ENCODE measurements around the gene LCT.

LCT gene

DNA sequence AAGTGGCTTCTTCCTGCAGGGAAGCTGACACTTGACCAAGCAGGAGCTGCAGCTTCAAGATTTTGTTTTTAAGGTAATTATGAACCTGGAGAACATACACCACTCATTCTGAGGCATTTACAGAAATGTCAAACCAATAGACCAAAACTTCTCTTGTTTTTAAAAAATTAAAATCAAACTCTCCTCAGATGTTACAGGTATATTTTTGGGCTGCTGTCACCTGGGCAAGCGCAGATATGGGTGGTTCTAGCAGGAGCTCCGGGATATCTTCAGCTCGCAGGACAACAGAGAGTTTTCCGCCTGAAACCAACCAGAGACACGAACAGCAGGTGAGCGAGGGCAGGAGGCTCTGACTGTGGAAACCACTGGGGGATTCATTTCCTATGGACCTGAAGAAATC, 4.1 kb downstream of the LCT start:
- in situ Hi-C loops (cut with MboI; ENCODE audit: low sequenced_read_pairs), result no loop called here

DNA sequence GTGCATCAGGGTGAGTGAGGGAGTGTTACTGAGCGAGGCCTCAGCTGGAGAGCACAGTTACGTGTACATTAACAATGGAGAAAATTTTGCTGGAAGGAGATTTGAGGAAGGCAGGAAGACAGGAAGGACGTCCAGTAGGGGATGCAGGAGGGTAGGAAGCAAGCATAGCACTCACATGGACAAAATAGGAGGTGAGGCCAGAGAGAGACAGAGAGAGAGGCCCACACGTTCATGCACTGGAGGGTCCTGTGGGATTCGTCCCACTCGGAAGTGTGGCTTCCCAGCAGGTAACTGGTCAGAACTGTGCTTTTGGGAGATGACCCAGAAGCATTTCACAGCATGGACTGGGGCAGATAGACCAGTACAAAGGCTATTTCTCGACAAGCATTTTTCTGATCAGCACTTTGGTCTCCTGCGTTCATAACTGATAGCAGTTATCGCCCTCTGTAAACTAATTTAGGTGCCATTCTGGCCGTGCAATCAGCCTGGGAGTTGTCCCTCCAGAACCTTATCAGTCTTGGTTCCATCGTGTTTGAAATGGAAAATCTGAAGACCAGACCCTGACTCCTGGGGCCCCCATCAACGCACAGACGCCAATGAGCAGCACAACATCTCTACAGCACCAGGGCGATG, 5.7 kb downstream of the LCT start:
- in situ Hi-C loops (cut with MboI; ENCODE audit: low sequenced_read_pairs), result no loop called here

DNA sequence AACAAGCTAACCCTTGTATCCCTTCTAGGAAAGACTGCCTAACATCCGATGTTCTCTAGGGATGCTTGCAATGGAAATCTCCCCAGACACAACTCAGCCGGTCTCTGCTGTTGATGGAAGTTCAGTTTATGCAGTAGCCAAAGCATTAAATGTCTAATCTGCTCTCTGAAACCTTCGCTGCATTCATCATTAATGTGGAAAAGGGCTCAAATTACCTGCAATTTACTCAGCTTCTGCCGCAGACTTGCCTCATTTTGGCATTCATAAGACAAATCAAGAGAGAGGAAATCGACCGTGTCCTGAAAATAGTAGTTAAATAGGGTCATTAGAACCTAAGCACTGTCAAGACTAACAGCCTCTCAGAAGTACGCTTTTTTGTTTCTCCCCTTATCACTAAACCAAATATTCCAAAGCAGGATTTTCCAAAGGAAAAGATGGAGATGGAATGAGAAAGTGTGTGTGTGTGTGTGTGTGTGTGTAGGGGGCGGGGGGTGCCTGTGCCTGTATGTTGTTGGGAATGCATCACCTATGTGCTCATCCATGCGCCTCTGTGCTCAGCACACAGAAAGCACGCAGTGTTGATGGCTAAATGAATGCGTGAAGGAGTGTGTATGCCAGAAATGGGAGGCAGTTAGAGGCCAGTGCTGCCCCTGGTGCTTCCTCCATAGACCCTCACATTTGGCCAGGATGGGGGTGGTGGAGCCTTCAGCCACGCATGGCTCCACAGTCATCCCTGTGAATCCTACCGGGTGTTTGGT, 7.4 kb downstream of the LCT start:
- in situ Hi-C loops (cut with MboI; ENCODE audit: low sequenced_read_pairs), result no loop called here

DNA sequence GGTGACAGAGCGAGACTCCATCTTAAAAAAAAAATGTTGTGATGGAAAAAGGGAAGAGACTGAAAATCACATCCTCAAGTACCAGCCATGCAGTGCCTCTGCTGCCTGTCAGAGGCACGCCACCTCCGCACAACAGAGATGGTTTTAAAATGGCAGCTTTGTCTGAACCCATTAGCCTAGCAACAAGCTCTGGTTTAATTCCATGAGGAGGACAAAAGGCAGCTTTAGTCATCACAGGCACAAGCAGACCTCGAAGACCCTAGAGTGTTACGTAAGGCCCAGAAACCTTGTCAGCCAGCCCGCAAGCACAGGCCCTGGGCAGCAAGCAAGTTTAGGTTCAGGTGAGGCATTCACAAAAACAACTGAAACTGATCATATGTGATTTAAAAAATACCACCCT, 10.4 kb downstream of the LCT start:
- in situ Hi-C loops (cut with MboI; ENCODE audit: low sequenced_read_pairs), result no loop called here

DNA sequence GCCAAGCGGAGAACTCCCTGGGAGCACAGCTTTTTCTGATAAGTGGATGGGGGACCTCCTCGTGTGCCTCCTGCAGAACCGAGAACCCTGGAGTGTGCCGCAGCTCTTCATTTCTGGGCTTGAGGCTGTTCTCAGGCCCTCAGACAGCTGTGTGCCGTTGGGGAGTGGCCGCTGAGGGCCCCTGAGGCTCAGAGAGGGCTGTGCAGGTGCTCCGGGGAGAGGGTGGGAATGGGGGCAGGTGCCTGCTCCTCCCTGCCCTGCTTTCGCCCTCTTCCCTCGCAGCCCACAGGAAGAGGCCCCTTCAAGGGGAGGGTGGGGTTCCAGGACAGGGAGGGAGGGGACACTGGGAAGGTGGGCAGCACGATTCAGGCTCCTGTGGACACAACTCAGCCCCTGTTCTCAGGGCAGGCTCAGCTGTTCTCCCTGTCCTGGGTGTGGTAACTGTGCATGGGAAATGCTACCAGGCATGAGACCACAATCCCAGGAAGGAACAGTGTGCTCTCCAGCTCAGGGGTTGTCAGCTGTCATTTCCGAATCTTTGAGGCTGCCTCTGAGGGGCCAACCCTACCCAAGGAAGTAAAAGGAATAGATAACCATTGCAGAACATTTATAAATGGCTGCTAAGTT, 11.3 kb downstream of the LCT start:
- in situ Hi-C loops (cut with MboI; ENCODE audit: low sequenced_read_pairs), result no loop called here

DNA sequence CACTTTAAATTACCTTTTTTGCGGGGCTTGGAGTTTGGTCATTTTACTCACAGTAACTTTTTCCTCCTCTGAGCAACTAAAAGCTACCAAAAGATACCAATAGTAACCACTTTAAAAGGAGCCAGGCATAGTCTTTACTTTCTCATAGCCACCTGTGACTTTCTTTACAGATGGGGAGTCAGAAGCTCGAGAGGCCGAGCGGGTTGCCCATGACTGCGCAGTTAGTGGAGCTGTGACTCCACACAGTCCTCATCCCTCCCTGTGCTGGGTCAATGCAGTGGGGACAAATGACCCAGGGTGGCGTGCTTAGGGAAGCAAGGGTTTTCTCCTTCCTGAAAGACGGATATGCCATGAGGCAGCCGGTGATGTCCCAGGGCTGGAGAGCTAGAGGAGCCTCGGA, 11.9 kb downstream of the LCT start:
- in situ Hi-C loops (cut with MboI; ENCODE audit: low sequenced_read_pairs), result no loop called here

DNA sequence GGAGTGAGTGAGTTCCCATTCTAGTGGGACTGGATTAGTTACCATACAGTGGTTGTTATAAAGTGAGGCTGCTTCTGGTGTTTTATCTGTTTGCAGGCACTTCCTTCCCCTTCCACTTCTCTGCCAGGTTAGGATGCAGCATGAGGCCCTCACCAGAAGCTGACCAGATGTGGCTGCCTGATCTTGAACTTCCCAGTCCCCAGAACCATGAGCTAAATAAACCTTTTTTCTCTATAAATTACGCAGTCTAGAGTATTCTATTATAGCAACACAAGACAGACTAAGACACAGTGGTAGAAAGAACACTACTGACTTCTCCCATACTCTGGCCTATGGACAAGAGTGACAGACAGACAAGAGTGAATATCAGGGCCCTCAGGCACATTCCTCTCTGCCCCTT, 14.1 kb downstream of the LCT start:
- in situ Hi-C loops (cut with MboI; ENCODE audit: low sequenced_read_pairs), result loop anchor here (25.0 kb wide), 1 partner anchor 836 kb away; no protein-coding TSS in a partner anchor

DNA sequence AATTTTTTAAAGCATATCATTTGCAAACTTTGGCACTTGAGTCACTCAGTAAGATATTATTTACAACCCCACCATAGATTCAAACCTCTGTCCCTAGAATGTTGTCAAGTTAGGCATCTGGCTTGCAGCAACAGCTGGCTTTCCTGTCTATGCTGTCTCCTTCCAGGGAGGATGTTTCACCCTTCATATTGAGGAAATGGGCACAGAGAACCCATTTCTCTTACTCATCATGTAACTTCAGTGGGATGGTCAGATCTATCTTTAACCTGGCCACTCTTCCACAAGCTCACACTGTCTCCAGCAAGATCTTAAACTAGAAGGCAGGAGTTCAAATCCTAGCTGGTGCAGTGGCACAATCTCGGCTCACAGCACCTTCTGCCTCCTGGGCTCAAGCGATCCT, 15.8 kb downstream of the LCT start:
- in situ Hi-C loops (cut with MboI; ENCODE audit: low sequenced_read_pairs), result loop anchor here (25.0 kb wide), 1 partner anchor 834 kb away; no protein-coding TSS in a partner anchor

DNA sequence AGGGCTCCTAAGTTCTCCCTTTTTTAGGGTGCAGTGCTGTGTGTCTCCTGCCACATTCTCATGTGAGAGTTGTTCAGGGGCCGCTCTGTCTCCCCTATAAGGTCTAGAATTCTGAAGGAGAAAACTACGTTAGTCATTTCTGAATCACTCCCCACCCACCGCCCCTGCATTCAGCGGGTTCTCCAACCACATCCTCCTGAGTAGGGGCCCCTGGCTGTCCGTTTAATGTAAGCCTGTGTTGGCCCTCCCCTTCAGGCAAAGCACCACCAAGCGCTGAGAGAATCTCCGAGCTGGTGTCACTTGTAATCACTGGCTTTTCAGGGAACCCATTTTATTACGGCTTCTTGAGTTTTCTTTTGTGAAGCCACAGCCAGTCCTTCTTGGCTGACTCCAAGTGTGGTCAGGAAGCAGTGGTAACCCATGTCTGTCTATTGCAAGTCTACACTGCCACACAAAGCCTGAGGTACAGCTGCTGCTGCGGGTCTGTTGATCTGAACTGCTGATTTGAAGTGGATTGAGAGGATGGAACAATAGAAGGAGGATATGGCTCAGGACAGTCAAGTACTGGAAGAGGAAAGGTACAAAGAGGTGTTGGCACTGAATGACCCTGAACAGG, 16.9 kb downstream of the LCT start:
- in situ Hi-C loops (cut with MboI; ENCODE audit: low sequenced_read_pairs), result loop anchor here (25.0 kb wide), 1 partner anchor 833 kb away; no protein-coding TSS in a partner anchor

DNA sequence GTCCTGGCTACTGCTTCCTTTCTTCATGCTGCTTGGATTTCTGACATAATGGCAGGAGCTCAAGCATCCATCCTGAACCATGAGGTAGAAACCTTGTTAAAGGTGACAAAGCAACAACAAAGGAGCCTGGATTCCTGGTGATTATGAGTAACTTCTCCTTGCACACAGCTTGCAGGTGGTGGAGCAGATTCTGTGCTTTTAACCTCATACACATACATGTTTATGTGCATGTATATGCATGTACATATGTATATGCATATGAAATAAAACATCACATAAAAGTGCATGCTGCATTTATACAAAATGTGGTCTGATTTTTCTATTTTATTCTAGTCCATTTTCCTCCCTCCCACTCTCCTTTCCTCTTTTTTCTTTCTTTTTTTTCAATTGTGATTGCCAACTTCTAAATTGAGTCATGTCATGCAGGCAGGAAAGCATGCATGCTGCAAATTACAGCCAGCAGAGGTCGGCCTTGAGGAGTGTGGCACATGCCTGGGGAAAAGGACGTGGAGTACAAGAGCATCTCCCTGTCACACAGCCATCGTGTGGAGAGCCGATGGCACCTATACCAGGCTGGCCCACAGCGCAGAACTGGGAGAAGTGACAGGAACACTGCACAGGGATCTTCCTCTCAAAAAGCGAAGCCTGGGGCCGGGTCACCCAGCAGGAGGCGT, 17.9 kb downstream of the LCT start:
- in situ Hi-C loops (cut with MboI; ENCODE audit: low sequenced_read_pairs), result loop anchor here (25.0 kb wide), 1 partner anchor 832 kb away; no protein-coding TSS in a partner anchor

DNA sequence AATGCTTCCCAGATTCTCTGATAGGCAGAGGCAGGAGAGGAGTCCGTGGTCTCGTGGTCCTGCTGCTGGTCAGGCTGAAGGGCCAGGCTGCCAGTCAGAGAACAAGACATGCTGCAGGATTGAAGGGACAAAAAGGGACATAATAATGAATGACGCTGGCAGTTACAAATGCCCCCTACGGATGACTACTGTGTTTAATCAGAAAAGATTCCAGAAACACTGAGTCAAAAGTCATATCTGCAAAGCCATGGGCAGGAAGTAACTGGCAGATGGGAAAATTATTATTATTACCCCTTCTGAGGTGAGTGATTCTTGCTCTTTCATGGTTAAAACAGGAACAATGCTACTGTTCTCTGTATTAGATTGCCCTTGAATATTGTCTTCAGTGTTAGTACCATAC, 19.0 kb downstream of the LCT start:
- in situ Hi-C loops (cut with MboI; ENCODE audit: low sequenced_read_pairs), result loop anchor here (25.0 kb wide), 1 partner anchor 831 kb away; no protein-coding TSS in a partner anchor

DNA sequence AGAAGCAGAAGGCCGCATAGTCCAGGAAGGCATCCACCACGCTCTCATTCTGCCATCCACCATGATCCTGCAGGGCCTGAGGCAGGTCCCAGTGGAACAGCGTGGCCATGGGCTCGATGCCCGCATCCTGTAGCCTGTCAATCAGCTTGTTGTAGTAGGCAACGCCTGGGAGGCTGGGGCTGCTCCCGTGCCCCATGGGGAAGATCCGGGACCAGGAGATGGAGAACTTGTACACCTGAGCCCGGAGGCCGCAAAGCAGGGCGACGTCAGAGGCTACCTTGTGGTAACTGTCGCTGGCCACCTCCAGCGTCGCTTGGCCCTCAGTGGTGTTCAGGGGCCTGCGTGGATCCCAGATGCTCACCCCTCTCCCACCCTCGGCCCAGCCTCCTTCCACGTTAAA, 19.5 kb downstream of the LCT start:
- in situ Hi-C loops (cut with MboI; ENCODE audit: low sequenced_read_pairs), result loop anchor here (25.0 kb wide), 1 partner anchor 830 kb away; no protein-coding TSS in a partner anchor

DNA sequence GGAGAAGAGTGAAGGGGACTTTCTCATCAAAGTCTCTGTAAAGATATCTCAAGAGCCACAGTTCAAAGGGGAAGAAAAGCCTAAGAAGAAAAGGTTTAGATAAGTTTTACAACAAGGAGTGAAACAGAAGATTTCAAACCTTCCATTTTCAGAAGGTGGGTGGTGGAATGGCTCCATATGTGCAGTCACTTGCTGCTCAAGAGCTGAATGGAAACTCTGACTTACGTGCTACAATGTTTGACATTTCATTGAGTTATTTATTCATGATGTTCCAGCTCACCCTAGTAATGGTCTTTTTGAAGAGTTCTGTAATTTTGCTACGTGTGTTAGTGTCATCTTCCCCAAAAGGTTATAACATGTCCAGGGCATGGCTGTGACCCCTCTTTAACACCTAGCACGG, 21.7 kb downstream of the LCT start:
- in situ Hi-C loops (cut with MboI; ENCODE audit: low sequenced_read_pairs), result loop anchor here (25.0 kb wide), 1 partner anchor 828 kb away; no protein-coding TSS in a partner anchor

DNA sequence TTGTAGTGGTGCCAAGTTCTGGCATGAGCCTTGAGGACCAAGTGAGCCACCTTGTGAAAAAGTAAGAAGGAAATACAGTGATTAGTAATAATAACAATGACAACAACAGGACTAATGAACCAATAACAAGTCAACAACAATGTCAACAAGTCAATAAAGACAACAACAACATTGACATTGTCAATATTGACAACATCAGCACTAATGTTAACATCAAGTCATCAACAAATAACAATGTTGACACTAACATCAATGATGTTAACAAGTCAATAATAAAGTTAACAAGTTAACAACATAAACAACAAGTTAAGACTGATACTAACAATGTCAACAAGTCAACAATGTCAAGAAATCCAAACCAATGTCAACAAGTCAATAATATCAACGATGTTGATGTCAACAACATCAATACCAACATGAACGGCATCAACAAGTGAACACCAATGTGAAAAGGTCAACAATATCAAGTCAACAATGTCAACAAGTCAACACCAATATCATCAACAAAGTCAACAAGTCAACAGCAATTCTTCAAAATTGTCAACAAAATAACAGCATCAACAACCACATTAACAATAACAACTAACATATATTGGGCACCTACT, 24.0 kb downstream of the LCT start:
- in situ Hi-C loops (cut with MboI; ENCODE audit: low sequenced_read_pairs), result loop anchor here (25.0 kb wide), 1 partner anchor 826 kb away; no protein-coding TSS in a partner anchor

DNA sequence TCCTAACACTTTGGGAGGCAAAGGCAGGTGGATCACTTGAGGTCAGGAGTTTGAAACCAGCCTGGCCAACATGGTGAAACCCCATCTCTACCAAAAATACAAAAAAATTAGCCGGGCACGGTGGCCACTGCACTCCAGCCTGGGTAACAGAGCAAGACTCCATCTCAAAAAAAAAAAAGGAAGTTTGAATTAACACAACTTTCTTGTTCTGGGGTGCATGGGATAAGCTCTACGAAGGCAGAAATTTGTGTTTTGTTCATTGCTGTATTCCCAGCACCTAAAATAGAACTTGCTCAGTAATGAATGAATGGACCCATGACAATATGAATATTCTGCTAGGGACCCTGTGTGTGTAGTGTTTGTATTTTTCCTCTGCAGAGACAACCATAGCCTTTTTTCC, 29.1 kb downstream of the LCT start:
- in situ Hi-C loops (cut with MboI; ENCODE audit: low sequenced_read_pairs), result loop anchor here (25.0 kb wide), 1 partner anchor 821 kb away; no protein-coding TSS in a partner anchor

DNA sequence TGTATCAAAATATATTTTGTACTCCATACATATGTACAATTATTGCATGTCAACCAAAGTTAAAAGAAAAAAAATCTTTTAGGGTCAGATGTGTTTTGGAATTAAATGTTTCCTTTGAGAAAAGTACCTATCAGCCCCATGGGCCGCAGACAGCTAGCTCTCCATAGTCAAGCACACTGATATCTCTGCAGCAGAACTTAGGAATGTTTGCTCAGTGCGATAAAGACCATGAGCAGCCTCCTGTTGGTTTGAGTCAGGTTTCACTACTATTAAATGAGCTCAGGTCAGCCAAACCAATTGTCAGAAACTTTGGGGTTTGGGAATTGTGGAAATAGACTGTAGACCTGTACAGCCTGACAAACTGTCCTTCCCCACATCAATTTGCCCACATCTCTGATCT, 33.7 kb downstream of the LCT start:
- in situ Hi-C loops (cut with MboI; ENCODE audit: low sequenced_read_pairs), result loop anchor here (25.0 kb wide), 1 partner anchor 816 kb away; no protein-coding TSS in a partner anchor

DNA sequence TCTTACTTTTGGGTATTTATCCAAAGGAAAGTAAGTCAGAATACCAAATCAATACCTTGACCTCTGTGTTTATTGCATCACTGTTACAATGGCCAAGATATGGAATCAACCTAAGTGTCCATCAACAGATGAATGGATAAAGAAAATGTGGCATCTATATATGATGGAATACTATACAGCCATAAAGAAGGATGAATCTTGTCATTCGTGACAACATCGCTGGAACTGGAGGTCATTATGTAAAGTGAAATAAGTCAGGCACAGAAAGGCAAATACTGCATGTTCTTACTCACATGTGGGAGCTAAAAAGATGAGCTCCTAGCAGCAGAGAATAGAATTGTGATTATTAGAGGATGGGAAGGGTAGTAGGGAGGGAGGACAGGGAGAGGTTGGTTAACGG, 34.6 kb downstream of the LCT start:
- in situ Hi-C loops (cut with MboI; ENCODE audit: low sequenced_read_pairs), result loop anchor here (25.0 kb wide), 1 partner anchor 815 kb away; no protein-coding TSS in a partner anchor

DNA sequence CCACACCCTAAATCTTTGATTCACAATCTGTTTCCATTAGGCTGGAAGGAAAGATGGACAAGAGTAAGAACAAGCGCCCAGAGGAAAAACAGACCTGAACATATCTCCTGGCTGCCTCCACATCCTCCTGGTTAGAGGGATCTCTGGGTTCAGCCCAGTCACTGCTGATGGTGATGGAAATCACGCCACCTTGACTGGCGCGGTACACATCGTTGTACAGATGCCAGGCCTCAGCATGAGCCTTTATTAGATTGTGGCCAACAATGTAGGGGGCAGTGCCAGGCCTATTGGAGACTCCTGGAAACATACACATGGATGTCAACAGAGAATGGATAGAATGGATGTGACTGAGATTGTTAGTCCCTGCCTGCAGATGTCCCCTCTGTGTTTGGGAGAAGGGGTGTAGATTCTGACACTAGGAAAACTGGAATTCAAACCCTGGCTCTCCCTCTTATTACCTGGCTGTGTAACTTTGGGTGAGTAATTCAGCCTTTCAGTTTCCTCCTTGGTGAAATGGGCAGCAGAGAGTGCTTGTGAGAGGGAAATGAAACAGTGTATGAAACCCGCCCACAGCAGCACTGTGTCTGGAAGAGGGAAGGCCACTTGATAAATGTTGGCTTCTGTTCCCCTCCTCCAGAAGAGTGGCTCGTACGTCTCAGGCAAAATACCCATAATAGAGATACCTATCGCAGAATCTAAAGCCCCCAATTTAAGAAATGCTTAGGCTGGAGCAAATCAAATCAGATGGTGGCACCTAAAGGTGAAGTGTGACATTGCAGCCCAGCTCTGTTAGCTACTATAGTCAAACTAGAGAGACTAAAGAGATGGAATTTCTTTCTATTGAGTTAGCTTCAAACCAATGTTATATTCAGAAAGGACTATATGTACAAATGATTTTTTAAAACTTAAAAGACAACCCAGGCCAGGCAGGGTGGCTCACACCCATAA, 36.2 kb downstream of the LCT start:
- in situ Hi-C loops (cut with MboI; ENCODE audit: low sequenced_read_pairs), result loop anchor here (25.0 kb wide), 1 partner anchor 813 kb away; no protein-coding TSS in a partner anchor

DNA sequence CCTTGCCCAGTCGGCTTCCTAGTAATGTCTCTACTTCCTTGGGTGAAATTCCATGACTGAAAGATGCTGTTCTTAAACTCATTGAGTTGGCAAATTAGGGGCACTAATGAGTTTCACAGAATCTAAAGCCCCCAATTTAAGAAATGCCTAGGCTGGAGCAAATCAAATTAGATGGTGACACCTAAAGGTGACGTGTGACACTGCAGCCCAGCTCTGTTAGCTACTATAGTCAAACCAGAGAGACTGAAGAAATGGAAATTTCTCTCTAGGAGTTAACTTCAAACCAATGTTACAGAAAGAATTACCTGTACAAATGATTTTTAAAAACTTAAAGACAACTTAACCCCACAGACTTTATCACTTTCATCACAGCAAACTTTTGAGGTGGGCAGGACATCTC, 37.2 kb downstream of the LCT start:
- in situ Hi-C loops (cut with MboI; ENCODE audit: low sequenced_read_pairs), result loop anchor here (25.0 kb wide), 1 partner anchor 812 kb away; no protein-coding TSS in a partner anchor
